ENCODE results near the gene SLC22A5. TPM values are rescaled to one million over a fixed set of nuclear protein-coding genes. Genes with fewer than 3 reads are reported as not detected.

The SLC22A5 gene
- total RNA-seq, 4 donors from 2014 or later = 34.6 to 129 (median 67.8) TPM

GRCh38 chr5:132353486-132353995, 16.0 kb upstream of the SLC22A5 start:
- Histone ChIP-seq H3K4me1 (peaks cover 0 to 44% (median 19%) of the 10 kb centered on the region in 4 donors), H3K27ac (peak overlapping the region in 2 of 4 donors; percentile 22 to 77), H3K4me3 (no peak overlapping the region), H3K36me3 (peaks cover 0 to 10% (median 5%) of the 10 kb centered on the region in 4 donors), H3K27me3 (no peaks in the 10 kb centered on the region), H3K9me3 (no peaks in the 10 kb centered on the region)
- in situ Hi-C loops (cut with MboI; ENCODE audit: low pct_ligation_motif_present in 1 of 4, low pct_unique_long_range_greater_than_20kb in 1 of 4, low sequenced_read_pairs in 3 of 4) = no loop called here
- intact Hi-C loops (cut with DNase I; ENCODE audit: low total_unique reads) = no loop called here
- DNase-seq = no peak
- WGBS, 2 donors (ENCODE audit: low coverage in 1 of 2) = 97 to 100% methylated on average over 1 of the region's 1 CpG
- TF ChIP-seq EP300 (IDR thresholded peaks at IDR 0.05; ENCODE audit: low read depth) = no peak
- TF ChIP-seq POLR2A (IDR thresholded peaks at IDR 0.05) = no peak
- TF ChIP-seq CTCF (IDR thresholded peaks at IDR 0.05) = no peak
- no peak for TF ChIP-seq POLR2AphosphoS5 (IDR thresholded peaks at IDR 0.05)

- no peaks in the 10 kb centered on the region for H3K27me3 ChIP-seq
- no peak for TF ChIP-seq CTCF (IDR thresholded peaks at IDR 0.05)
- no peak for TF ChIP-seq POLR2AphosphoS5 (IDR thresholded peaks at IDR 0.05)
- no peak for TF ChIP-seq EP300 (IDR thresholded peaks at IDR 0.05; ENCODE audit: low read depth)
- no peak for TF ChIP-seq POLR2A (IDR thresholded peaks at IDR 0.05)
- in situ Hi-C loops (cut with MboI; ENCODE audit: low pct_ligation_motif_present in 1 of 4, low pct_unique_long_range_greater_than_20kb in 1 of 4, low sequenced_read_pairs in 3 of 4) (no loop called here), intact Hi-C loops (cut with DNase I; ENCODE audit: low total_unique reads) (no loop called here)
- no peak overlapping the region for H3K4me3 ChIP-seq
- WGBS, 2 donors (ENCODE audit: low coverage in 1 of 2) = 66 to 80% methylated on average over 1 of the region's 1 CpG
- H3K4me1 ChIP-seq = peaks cover 0 to 51% (median 27%) of the 10 kb centered on the region in 4 donors
- peak overlapping the region; percentile 56 to 77 (median 66) for H3K27ac ChIP-seq
- H3K36me3 ChIP-seq = peaks cover 0 to 3% (median 1%) of the 10 kb centered on the region in 4 donors
- H3K9me3 ChIP-seq = no peaks in the 10 kb centered on the region
- DNase-seq = peak; percentile 41
Observed at GRCh38 chr5:132354381-132355139, 14.9 kb upstream of the SLC22A5 start.

- TF ChIP-seq POLR2AphosphoS5 (IDR thresholded peaks at IDR 0.05) = no peak
- TF ChIP-seq POLR2A (IDR thresholded peaks at IDR 0.05) = no peak
- no peak for TF ChIP-seq CTCF (IDR thresholded peaks at IDR 0.05)
- TF ChIP-seq EP300 (IDR thresholded peaks at IDR 0.05; ENCODE audit: low read depth) = no peak
- Histone ChIP-seq H3K27ac (peak overlapping the region; percentile 56 to 77 (median 66)), H3K27me3 (no peaks in the 10 kb centered on the region), H3K9me3 (no peaks in the 10 kb centered on the region), H3K36me3 (no peaks in the 10 kb centered on the region), H3K4me3 (no peak overlapping the region), H3K4me1 (peaks cover 0 to 51% (median 27%) of the 10 kb centered on the region in 4 donors)
- intact Hi-C loops (cut with DNase I; ENCODE audit: low total_unique reads) = no loop called here
- WGBS, 2 donors (ENCODE audit: low coverage in 1 of 2) = 67 to 88% methylated on average over 1 to 3 of the region's 3 CpGs
- in situ Hi-C loops (cut with MboI; ENCODE audit: low pct_ligation_motif_present in 1 of 4, low pct_unique_long_range_greater_than_20kb in 1 of 4, low sequenced_read_pairs in 3 of 4) = no loop called here
- DNase-seq = no peak
Observed at GRCh38 chr5:132355140-132355765, 14.3 kb upstream of the SLC22A5 start.

- DNase-seq = no peak
- peak overlapping the region; percentile 77 to 82 (median 81) for H3K27ac ChIP-seq
- intact Hi-C loops (cut with DNase I; ENCODE audit: low total_unique reads) = no loop called here
- in situ Hi-C loops (cut with MboI; ENCODE audit: low pct_ligation_motif_present in 1 of 4, low pct_unique_long_range_greater_than_20kb in 1 of 4, low sequenced_read_pairs in 3 of 4) = no loop called here
- 43 to 67% methylated on average over 1 of the region's 1 CpG for WGBS, 2 donors (ENCODE audit: low coverage in 1 of 2)
- H3K36me3 ChIP-seq = no peaks in the 10 kb centered on the region
- H3K4me1 ChIP-seq = peaks cover 0 to 55% (median 32%) of the 10 kb centered on the region in 4 donors
- no peak for TF ChIP-seq POLR2A (IDR thresholded peaks at IDR 0.05)
- no peak for TF ChIP-seq EP300 (IDR thresholded peaks at IDR 0.05; ENCODE audit: low read depth)
- peak in 1 of 3 donors; percentile 41 for TF ChIP-seq POLR2AphosphoS5 (IDR thresholded peaks at IDR 0.05)
- TF ChIP-seq CTCF (IDR thresholded peaks at IDR 0.05) = no peak
- H3K9me3 ChIP-seq = no peaks in the 10 kb centered on the region
- H3K4me3 ChIP-seq = no peak overlapping the region
- no peaks in the 10 kb centered on the region for H3K27me3 ChIP-seq
Observed at GRCh38 chr5:132358775-132359174, 10.7 kb upstream of the SLC22A5 start.
